Stimulated activated CD8-positive, alpha-beta memory T cell treated with anti-CD3 and anti-CD28 coated beads, Interleukin-7, amount 100 ng/mL, for 4 hours (primary cell): ENCODE results near the gene LILRB3.
A peak's percentile ranks its signal among the peaks of the same experiment; 100 is the strongest.
"Not testable (repeated sequence)": the region's sequence is repeated elsewhere in the genome, so short reads cannot be mapped to it uniquely, and the experiment has no call there.

Experiments used
- DNase-seq, 2 donors: peaks; one replicate each; pipeline ENCODE4 v3.0.0-alpha.2; 2020; ENCODE audit warnings: low read depth in 2 of 2

The LILRB3 gene

GRCh38 chr19:54209811-54210494 lies 12.9 kb downstream of the LILRB3 start:
- no peak for DNase-seq

DNA sequence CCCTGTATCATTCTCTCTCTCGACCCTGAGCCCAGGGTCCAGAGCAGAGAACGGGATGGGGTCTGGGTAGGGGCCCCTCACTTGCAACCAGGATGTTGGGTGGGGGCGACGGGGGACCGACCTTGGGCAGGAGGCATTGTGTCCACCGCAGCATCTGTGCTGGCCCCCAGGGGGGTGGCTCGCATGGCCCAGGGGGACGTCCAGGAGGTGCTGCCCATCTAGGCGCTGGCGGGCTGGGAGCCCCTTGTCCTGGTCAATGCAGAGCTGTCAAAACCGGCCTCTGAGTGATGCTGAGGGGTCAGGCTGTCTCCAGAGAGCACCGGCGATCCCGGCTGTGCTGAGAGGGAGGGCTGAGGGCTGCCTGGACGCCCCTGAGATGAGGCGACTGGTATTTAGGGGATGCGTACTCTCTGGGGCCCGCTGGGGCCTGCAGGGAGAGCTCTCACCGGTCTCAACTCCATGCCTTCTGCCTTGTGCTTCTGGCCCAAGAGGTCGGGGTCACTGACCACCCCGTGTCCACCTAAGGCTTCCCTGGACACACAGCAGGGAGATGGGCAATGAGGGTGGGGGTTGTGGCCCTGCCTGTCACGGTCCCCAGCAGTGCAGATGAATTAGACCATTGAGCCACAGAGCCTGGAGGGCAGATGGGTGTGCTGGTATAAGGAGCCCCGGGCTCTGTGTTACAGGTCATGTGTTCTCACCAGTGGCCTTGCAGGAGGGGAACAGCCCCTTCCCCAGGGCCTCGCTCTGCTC lies 13.6 kb downstream of the LILRB3 start:
- no peak for DNase-seq

GRCh38 chr19:54208784-54209057 lies 14.1 kb downstream of the LILRB3 start:
- DNase-seq: no peak

DNA sequence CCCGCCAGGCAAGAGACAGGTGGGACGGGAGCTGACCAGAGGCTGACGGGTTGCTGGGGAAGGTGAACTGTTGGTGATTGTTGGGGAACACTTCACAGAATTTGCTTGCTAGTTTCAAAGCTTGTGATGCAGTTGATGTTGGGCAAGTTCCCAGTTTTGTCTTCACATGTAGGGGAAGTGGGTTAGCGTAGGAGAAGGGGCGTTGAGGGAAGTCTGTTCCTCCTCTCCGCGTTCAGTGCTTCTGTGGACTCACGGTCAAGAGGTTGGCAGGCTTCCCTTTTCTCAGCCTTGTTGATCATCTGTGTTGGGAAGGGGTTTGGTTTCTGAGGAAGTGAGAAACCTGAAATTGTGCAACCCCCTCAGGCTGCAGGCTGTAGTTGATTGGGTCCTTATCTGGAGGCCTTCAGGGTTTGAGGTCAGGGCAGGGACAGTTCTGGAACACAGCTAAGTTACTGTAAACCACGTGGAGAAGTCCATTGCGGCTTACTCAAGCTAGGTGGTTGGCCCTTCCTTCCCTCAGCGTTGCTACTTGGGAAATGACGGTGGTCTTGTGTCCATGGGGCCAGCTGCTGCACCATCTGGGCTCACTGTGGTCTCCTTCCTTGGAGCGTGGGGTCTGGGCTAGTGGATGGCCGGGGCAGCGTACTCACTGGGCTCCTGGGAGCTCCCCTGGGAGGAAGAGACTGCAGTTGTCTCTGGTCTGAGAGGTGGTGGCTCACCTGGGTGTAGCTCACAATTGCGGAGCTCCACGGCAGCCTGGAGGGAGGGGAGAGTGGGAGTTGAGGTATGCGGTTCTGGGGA lies 14.6 kb downstream of the LILRB3 start:
- DNase-seq: peak in 1 of 2 donors; percentile 42

GRCh38 chr19:54207676-54207982 lies 15.2 kb downstream of the LILRB3 start:
- no peak for DNase-seq

- not testable (repeated sequence) for DNase-seq
Observed at GRCh38 chr19:54207193-54207592, 15.6 kb downstream of the LILRB3 start.

- no peak for DNase-seq
Observed at GRCh38 chr19:54206831-54207177, 16.0 kb downstream of the LILRB3 start.

GRCh38 chr19:54206030-54206830 lies 16.6 kb downstream of the LILRB3 start:
- no peak for DNase-seq

- DNase-seq: no peak
Observed at GRCh38 chr19:54204767-54205468, 17.9 kb downstream of the LILRB3 start.

DNA sequence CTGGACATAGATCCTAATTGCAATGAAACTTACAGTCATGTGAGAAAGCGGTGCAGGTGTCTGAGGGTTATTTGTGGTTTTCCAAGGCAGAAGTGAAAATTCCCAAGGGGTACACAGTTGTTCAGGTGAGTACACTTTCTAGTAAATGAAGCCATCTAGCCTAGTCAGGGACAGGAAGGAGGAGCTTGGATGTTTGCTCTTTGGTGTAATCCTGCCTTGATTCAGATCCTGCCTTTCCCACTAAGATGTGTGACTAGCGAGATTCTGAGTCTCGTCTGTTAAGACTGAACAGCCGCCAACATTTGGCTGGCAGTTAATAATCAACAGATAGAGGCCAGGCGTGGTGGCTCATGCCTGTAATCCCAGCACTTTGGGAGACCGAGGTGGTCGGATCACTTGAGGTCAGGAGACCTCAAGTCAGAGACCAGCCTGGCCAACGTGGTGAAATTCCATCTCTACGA lies 19.6 kb downstream of the LILRB3 start:
- DNase-seq: no peak

DNA sequence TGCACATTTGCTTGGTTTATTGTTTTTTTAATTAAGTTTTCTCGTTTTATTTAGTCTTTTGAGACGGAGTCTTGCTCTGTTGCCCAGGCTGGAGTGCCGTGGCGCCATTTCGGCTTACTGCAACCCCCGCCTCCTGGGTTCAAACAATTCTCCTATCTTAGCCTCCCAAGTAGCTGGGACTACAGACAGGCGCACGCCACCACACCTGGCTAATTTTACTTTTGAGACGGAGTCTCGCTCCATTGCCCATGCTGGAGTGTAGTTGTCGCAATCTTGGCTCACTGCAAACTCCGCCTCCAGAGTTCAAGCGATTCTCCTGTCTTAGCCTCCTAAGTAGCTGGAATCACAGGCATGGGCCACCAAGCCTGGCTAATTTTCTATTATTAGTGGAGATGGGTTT lies 20.8 kb downstream of the LILRB3 start:
- no peak for DNase-seq

DNA sequence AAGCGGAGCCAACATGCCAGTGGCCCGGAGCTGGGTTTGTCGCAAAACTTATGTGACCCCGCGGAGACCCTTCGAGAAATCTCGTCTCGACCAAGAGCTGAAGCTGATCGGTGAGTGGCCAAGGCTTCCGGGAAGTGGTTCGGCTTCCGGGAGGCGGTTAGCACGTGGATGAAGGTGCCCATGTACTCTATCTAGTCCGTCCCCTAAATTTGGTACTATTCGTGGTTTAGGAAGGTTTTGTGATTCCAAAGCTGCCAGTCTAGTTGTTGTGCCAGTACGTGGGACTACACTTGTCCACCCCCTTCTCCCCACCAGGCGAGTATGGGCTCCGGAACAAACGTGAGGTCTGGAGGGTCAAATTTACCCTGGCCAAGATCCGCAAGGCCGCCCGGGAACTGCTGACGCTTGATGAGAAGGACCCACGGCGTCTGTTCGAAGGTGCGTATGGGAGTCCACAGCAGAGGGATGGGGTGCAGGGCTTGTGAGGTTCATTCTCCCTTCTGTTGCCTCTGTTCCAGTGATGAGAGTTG lies 21.6 kb downstream of the LILRB3 start:
- no peak for DNase-seq

DNA sequence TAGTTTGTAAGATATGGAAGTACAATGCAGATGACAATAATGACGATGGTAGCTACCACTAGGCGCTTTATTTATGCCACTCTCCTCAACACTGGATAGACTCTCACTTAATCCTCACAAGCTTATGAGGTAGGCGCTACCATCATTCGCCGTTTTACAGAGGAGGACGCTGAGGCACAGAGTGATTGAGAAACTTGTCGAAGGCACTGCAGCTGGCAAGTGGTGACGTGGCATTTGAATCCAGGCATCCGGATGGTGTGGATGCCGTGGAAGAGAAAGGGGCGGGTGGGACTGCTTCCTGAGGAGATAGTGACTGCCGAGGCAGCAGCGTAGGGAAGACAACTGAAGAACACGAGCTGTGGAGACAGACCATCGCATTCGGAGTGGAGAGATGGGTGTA lies 23.4 kb downstream of the LILRB3 start:
- no peak for DNase-seq

GRCh38 chr19:54197121-54197520 lies 25.7 kb downstream of the LILRB3 start:
- DNase-seq: no peak

GRCh38 chr19:54196536-54196935 lies 26.3 kb downstream of the LILRB3 start:
- DNase-seq: no peak

GRCh38 chr19:54194463-54194862 lies 28.3 kb downstream of the LILRB3 start:
- not testable (repeated sequence) for DNase-seq

GRCh38 chr19:54193011-54193410 lies 29.8 kb downstream of the LILRB3 start:
- DNase-seq: no peak

DNA sequence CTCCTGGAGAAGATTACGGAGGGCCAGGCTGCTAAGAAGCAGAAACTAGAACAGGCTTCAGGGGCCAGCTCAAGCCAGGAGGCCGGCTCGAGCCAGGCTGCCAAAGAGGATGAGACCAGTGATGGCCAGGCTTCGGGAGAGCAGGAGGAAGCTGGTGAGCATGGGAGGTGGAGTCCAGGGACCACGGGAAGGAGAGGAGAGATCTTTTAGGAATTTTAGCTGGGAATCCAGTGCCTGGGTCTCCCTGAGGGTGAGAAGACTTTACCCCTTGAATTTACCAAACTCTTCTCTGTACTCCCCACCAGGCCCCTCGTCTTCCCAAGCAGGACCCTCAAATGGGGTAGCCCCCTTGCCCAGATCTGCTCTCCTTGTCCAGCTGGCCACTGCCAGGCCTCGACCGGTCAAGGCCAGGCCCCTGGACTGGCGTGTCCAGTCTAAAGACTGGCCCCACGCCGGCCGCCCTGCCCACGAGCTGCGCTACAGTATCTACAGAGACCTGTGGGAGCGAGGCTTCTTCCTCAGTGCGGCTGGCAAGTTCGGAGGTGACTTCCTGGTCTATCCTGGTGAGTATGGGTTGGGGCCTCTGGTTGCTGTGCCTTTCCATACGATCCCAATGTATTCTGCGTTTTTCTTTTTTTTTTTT lies 30.9 kb downstream of the LILRB3 start:
- DNase-seq: no peak

DNA sequence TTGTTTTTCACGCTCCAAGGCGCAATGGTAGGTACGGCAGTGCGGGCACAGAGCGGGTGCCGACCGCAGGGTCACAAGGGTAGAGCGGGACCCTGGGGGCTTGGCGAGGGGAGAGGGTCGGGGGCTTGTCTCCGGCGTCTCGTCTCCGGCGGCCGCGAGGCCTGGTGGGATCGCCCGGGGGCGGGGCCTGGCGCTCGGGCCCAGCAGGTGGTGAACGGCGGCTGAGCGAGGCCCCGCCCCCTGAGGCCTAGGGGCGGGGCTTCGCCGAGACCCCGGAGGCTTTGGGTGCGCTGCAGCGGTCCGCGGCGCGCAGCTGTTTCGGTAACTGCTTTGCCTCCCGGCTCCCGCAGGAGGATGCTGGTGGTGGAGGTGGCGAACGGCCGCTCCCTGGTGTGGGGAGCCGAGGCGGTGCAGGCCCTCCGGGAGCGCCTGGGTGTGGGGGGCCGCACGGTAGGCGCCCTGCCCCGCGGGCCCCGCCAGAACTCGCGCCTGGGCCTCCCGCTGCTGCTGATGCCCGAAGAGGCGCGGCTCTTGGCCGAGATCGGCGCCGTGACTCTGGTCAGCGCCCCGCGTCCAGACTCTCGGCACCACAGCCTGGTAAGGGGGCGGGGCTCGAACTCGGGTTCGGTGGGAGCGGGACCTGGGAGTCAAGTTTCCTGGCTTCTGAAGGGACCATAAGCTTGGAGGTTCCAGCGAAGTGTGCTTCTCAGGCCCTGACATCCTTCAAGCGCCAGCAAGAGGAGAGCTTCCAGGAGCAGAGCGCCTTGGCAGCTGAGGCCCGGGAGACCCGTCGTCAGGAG lies 31.6 kb downstream of the LILRB3 start, which contains the start of gene TSEN34:
TSEN34 (plus strand) TSS at position 298 of the 800 bp plus-strand sequence; CDS start at position 355, 57 bp downstream.
- peak in 1 of 2 donors; percentile 87 for DNase-seq
